ENCODE data around the gene FOXN3.
"Not testable (repeated sequence)": the region's sequence is repeated elsewhere in the genome, so short reads cannot be mapped to it uniquely, and the experiment has no call there.

Gene FOXN3

DNA sequence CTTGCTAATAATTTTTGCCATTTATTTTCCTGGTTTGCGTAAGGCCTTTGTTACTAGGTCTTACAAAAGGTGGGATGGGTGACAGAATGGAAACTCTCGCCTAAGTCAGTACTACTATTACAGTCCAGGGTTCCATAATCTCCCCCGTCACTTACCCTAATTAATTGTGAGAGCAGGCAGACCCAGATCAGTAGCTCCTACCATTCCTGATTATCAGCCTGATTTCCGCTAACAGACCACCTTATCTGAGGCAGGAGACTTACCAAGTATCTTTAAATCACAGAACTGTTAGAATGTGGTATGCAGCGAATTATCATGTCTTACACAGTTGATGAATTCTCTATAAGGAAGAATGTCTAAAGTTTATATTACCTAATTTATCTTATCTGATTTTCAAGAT is 234.7 kb downstream of the FOXN3 start:
- no peak for DNase-seq

GRCh38 chr14:89180546-89180945 is 236.5 kb downstream of the FOXN3 start:
- DNase-seq: no peak

DNA sequence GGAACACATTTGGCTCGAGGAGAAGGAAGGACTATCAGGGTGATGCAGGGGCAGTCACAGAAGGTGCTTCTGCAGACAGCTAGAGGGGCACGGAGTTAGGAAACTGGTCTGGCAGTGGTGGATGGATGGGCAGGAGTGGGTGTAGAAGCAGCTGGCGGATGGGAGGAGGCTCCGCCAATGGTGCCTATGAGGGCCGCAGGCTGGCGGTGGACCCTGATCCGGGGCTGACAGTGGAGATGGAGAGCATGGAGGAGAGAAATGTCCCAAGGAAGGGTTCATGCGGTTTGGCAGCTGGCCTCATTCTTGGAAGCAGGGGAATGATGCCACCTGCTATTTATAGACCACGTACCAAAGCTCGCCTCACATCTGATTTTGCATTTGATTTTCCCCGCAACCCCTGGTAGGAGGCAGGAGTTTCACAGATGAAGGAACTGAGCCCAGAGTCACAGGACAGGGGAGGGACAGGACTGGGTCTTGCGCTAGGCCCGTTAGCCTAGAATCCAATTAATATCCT is 237.1 kb downstream of the FOXN3 start:
- no peak for DNase-seq

GRCh38 chr14:89178800-89179535 is 238.1 kb downstream of the FOXN3 start:
- no peak for DNase-seq

DNA sequence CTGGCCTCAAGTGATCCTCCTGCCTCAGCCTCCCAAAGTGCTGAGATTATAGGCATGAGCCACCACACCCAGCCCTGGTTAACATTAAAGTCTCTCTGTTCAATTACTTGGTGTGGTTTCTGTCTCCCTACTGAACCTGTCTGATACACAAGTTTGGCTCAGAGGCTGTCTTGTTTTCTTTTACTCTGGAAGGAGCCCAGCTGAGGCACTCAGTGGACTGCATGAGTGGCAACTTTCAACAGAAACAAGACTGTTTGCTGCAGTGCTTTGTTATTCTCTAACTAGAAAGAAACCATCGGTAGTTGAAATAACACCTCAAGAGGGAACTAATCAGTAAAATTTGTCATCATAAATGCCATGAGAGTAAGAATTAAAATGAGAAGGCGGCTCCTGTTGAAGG is 238.7 kb downstream of the FOXN3 start:
- DNase-seq: no peak

DNA sequence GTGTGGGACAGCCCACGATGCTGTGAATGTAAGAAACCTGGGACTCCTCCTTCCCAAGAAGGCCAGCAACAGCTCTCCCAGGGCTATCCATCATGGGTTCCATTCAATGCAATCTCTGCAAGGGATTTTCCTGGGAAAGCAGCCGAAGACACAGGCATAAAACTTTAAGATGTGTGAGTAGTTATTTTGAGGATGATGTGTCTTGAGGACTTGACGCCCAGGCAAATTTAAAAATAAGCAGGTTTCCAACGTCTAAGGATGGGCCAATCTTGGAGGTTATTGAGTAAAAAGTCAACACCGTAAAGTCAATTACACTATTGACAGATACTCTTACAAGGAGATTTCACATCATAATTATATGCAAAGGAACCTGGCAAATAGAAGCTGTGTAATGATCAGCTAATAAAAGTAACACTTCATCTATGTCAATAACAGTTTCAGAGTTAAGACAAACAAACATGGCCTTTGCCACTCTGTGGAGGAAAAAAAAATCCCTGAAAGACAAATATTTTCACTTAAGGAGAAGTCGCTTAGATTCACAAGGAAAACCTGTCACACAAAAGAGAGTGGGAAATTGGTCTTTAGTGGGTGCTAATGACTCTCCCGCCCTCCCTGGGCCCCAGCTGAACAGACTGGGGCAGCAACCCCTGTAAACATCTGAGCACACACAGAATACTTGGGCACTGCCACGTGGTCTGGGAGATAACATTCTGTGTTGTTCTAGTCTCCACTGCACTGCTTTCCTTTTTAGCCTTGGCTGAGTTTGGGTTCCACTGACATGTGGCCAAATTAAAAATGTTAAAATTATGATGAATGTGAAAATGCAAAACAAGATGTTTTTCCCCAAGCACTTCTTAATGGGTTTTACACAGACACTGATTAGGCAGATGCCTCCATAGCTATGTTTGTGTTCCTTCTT is 240.9 kb downstream of the FOXN3 start:
- DNase-seq: no peak

DNA sequence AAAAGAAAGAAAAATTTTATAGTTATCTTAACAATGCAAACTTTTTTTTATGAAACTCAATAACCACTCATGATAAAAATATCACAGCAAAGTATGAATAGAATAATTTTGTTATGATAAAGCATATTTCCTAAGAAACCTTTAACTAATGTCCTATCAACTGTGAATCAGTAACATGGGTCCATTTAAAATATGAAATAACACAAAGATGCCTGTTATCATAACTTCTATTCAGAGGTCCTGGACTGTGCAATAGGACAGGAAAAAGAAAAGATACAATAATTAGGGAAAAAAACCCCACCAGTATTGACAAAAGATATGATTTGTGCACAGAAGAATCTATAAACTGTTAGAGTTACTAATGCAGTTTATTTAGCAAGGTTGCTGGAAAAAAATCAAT is 245.4 kb downstream of the FOXN3 start:
- DNase-seq: no peak

DNA sequence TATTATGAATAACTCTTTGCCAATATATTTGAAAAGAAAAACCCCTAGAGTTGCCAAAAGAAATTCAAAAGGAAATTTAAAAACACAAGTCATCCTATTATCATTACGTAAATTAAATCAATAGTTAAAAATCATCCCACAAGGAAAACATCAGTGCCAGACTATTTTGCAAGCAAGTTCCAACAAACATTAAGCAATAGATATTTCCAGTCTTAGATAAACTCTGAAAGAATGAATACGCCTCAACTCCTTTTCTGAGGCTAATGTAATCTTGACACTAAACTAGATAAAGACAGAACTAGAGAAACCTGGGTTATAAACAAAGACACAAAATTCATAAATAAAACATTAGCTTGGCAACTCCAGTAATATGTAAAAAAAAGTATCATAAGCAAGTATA is 245.9 kb downstream of the FOXN3 start:
- no peak for DNase-seq

GRCh38 chr14:89167705-89168104 is 249.3 kb downstream of the FOXN3 start:
- no peak for DNase-seq

GRCh38 chr14:89166633-89167032 is 250.4 kb downstream of the FOXN3 start:
- no peak for DNase-seq

GRCh38 chr14:89165189-89166181 is 251.5 kb downstream of the FOXN3 start:
- DNase-seq: no peak

DNA sequence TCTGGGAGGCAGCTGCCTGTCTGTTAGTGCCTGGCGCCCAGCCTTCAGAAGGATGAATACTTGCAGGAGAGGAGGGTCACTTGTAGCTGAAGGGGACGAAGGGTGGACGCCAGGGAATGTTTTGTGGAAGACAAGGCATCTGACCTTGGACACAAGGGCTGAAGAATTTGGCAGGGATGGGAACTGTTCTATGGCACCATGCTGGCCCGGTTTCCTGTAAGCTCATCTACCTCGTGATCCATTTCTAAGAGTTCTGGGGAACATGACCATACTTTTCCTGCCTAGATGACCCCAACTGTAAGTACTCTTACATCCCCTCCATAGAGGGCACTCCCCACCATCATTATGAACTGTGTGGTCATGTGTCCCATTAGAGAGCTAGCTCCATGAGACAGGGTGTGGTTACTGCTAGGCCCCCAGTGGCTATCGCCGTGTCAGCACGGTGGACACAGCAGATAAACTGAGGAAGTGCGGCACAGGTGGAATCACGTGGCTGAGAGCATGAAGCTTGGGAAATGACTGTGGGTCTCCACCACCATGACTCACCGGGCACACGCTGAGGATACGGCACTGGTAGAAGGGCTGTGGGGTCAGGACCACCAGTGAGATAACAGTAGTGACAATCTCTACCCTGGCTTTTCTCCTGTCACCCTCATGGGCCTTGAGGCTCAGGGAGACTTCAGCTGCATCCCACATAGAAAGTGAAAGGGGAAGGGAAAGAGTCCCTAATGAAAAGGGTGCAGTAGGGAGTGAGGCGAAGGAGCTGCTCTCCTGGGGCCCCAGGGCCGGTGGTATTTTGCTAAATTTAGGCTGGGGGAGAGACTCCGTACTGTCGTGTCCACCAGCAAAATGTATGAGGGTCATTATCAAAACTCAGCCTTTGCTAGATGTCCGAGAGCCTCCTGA is 252.6 kb downstream of the FOXN3 start:
- no peak for DNase-seq

DNA sequence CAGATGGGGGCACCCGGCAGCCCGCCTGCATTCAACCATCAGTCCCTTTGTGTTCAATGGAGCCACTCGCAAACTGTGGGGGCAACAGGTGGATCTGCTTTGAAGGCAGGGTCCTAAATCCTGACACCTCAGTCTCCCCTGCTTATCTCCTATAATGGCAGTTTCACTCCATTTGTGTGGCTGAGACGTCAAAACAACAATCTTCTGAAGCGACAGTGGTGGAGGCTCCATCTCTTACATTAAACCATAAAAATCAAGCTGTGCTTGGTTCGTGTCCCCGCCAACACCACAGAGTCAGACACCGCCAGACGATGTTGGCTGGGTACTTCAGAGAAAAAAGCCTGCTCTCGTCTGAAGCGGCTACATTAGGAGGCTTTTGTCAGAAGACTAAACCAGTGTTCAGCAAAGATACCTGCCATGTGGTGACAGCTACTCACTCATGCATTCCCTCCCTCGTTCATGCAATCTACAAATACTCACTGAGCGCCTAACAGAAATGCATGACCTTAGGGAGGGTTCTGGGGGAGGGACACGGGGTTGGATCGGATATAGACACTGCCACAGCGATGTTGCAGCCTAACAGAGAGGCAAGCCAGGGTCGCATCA is 253.9 kb downstream of the FOXN3 start:
- DNase-seq: no peak

DNA sequence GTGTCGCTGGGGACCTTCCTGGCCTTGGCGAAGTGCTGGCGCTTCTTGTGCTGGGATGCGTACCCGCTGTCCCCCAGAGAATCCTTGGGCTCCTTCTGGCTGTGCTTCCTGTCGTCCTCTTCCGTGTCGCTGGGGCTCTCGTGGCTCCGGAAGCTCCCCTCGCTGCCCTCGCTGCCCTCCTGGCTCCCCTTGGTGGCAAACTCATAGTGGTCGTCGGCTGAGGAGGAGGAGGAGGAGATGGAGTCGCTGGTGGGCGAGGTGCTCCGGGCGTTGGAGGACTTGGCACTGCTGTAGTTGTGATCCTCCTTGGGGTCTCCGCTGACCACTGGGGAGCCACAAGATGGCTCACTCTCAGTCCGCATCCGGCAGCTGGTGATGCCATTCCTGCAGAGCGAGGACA is 254.4 kb downstream of the FOXN3 start:
- no peak for DNase-seq

DNA sequence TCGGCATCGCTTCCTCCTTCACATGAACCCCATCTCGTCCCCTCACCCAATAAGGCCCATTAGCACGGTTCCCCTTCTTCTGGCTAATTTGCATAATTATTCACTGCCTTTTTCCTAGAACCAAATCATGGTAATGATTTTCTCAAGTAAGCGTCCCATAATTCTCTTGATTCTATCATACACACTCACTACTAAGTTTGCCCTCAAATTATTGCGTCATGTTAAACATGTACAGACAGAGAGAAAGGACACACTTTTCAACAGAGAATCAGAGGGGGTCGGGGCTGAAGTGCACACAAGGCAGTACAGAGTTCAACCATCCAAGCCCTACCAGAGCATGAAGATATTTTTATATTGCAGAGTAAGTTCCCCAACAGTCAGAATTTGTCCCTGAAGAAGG is 256.6 kb downstream of the FOXN3 start:
- no peak for DNase-seq

DNA sequence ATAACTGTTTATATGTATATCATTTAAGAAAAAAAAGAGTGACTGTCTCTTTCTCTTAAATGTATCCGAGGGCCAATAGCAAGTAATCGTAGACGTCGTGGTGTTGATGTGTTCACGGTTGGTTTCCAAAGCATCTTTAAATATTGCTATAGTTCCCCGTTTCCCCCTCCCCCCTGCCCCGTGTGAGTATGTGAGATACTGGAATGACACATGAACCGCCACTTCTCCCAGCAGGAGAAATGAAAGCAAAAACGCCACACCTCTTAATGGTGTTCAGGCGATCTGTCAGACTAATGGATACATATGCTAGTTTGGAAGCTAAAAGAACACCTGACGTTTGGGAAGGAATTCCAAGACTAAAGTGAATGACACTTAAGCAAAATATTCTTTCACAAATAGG is 258.3 kb downstream of the FOXN3 start:
- DNase-seq: no peak

GRCh38 chr14:89158104-89158503 is 258.9 kb downstream of the FOXN3 start:
- DNase-seq: not testable (repeated sequence)

DNA sequence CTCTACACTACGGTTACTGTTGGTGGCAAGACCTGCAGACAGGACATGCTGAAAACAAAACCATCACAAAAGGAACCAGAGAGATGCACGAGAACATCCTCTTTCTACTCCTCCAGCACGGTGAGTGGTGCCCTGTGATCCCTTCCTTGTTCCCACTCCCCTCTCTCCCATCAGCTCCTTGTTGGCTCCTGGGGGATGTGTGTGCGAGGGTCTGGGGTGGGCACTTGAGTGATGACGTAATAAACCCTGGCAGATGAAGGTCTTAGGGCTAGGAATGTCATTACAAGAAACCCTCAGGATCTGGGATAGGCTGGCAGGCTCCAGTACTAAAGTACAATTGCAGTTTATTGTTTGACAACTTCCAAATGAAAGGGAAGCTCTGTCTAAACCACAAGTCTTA is 261.5 kb downstream of the FOXN3 start:
- no peak for DNase-seq

GRCh38 chr14:89151693-89152092 is 265.3 kb downstream of the FOXN3 start:
- not testable (repeated sequence) for DNase-seq

- DNase-seq: no peak
Measured at GRCh38 chr14:89146274-89146673, 270.8 kb downstream of the FOXN3 start.

GRCh38 chr14:89144642-89145041 is 272.4 kb downstream of the FOXN3 start:
- no peak for DNase-seq

All from stimulated activated CD4-positive, alpha-beta T cell treated with anti-CD3 and anti-CD28 coated beads, Interleukin-2, amount 100 ng/mL, for 48 hours (primary cell).